ENCODE data around the gene DPH1.

- TF ChIP-seq PATZ1 (CRISPR knock-in tag; IDR thresholded peaks at IDR 0.05; ENCODE audit: borderline replicate concordance) (no peak), TOX (CRISPR knock-in tag; IDR thresholded peaks at IDR 0.05; ENCODE audit: borderline replicate concordance) (no peak), ZNF70 (CRISPR knock-in tag; IDR thresholded peaks at IDR 0.05) (no peak), BACH2 (CRISPR knock-in tag; IDR thresholded peaks at IDR 0.05; ENCODE audit: borderline replicate concordance) (no peak)
Observed at GRCh38 chr17:2050300-2051060, 20.5 kb downstream of the DPH1 start.
